ENCODE measurements around the gene CLSTN1. TPM values are rescaled to one million over a fixed set of nuclear protein-coding genes. Genes with fewer than 3 reads are reported as not detected.
A peak's percentile ranks its signal among the peaks of the same experiment; 100 is the strongest.

Gene CLSTN1
- total RNA-seq, 1 experiment from 2014 or later, result 100 TPM

GRCh38 chr1:9871021-9871420 is 47.3 kb upstream of the CLSTN1 start:
- no peak for TF ChIP-seq CTCF (conservative IDR thresholded peaks at IDR 0.05)
- Histone ChIP-seq H3K79me1 (ENCODE audit: insufficient read depth, low read depth, low read length, poor library complexity, severe bottlenecking) (no peaks in the 10 kb centered on the region), H3K18ac (ENCODE audit: insufficient read length, low read depth, low read length) (no peak overlapping the region), H4K91ac (ENCODE audit: insufficient read length, low read depth, low read length) (no peak overlapping the region), H3T11ph (ENCODE audit: low read length) (no peak overlapping the region), H3K27ac (ENCODE audit: insufficient read length, low read depth, low read length) (no peak overlapping the region), H2AFZ (ENCODE audit: low read length) (no peak overlapping the region), H3K56ac (ENCODE audit: insufficient read length, low read depth, low read length) (no peak overlapping the region), H4K5ac (ENCODE audit: insufficient read length, low read depth, low read length) (no peak overlapping the region), H4K8ac (replicated peaks; ENCODE audit: insufficient read length, low read depth, low read length) (no peak overlapping the region), H2BK15ac (ENCODE audit: low read depth, low read length) (no peak overlapping the region), H2BK5ac (ENCODE audit: insufficient read length, low read length) (no peak overlapping the region), H2BK12ac (ENCODE audit: insufficient read length, low read depth, low read length) (no peak overlapping the region), H3K9ac (ENCODE audit: extremely low read depth, insufficient read length, low read length) (no peak overlapping the region), H3K4me1 (ENCODE audit: insufficient read depth, low read length) (peaks cover 4% of the 10 kb centered on the region; the same call in 1 of the 2 replicates), H3K27me3 (ENCODE audit: insufficient read depth, low read length) (no peaks in the 10 kb centered on the region), H3K4ac (ENCODE audit: low read depth, low read length) (no peak overlapping the region), H3K4me2 (ENCODE audit: insufficient read depth, insufficient read length, low read length) (no peak overlapping the region), H2AK5ac (ENCODE audit: insufficient read length, low read length) (no peak overlapping the region), H2BK120ac (ENCODE audit: low read depth, low read length, poor library complexity, severe bottlenecking) (no peak overlapping the region), H3K23ac (ENCODE audit: insufficient read length, low read depth, low read length) (no peak overlapping the region), H3K9me3 (ENCODE audit: control insufficient read depth, low read depth, low read length) (no peaks in the 10 kb centered on the region), H4K20me1 (ENCODE audit: control insufficient read depth, insufficient read depth, insufficient read length) (no peaks in the 10 kb centered on the region), H2BK20ac (ENCODE audit: low read depth, low read length, poor library complexity, severe bottlenecking) (no peak overlapping the region), H3K79me2 (ENCODE audit: insufficient read depth, low read length) (no peaks in the 10 kb centered on the region), H3K14ac (ENCODE audit: insufficient read depth, low read length) (no peak overlapping the region), H3K23me2 (ENCODE audit: insufficient read length, low read depth, low read length, poor library complexity, severe bottlenecking) (no peaks in the 10 kb centered on the region)
- WGBS (ENCODE audit: extremely low coverage, insufficient read length, low lambda C conversion rate), result no CpG with 5 or more reads among the region's 9 CpGs
- Mint-ChIP-seq H3K4me1 (peaks cover 11 to 19% of the 10 kb centered on the region in 2 experiments), H3K36me3 (ENCODE audit: insufficient read depth in 1 of 3, low read depth in 3 of 3) (peaks cover 0 to 7% (median 0%) of the 10 kb centered on the region in 3 experiments; a peak in 1 of 7 replicates), H3K27ac (no peak overlapping the region), H3K27me3 (ENCODE audit: low read depth) (no peaks in the 10 kb centered on the region), H3K9me3 (no peaks in the 10 kb centered on the region), H3K4me3 (no peak overlapping the region)
- peak; percentile 29 for DNase-seq
